ENCODE measurements around the gene TEX52. TPM values are rescaled to one million over a fixed set of nuclear protein-coding genes. Genes with fewer than 3 reads are reported as not detected.

The TEX52 gene
- total and polyA plus RNA-seq, 8 donors = not detected

DNA sequence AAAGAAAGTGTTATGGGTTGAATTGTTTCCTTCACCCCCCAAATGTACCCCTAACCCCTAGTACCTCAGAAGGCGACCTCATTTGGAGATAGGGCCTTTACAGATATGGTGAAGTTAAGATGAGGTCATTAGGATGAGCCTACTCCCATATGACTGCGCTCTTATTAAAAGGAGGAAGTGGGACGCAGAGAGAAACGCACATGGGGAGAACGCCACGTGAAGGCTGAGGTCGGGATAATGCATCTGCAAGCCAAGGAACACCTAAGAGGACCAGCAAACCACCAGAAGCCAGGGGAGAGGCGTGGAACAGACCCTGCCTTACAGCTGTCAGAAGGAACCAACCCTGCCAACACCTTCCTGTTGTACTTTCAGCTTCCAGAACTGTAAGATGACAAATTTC lies 20.3 kb downstream of the TEX52 start:
- DNase-seq = no peak
- no peaks in the 10 kb centered on the region for H3K9me3 ChIP-seq
- H3K4me1 ChIP-seq = peaks cover 9 to 19% (median 12%) of the 10 kb centered on the region in 4 donors
- H3K36me3 ChIP-seq = peaks cover 0 to 34% (median 23%) of the 10 kb centered on the region in 4 donors
- H3K27me3 ChIP-seq = peaks cover 0 to 6% (median 0%) of the 10 kb centered on the region in 3 donors
- intact Hi-C loops (cut with DNase I; ENCODE audit: low total_unique reads) = no loop called here
- no peak for TF ChIP-seq POLR2AphosphoS5 (IDR thresholded peaks at IDR 0.05)
- TF ChIP-seq POLR2A (IDR thresholded peaks at IDR 0.05) = no peak
- no peak for TF ChIP-seq EP300 (IDR thresholded peaks at IDR 0.05)
- TF ChIP-seq, protein P1, sequence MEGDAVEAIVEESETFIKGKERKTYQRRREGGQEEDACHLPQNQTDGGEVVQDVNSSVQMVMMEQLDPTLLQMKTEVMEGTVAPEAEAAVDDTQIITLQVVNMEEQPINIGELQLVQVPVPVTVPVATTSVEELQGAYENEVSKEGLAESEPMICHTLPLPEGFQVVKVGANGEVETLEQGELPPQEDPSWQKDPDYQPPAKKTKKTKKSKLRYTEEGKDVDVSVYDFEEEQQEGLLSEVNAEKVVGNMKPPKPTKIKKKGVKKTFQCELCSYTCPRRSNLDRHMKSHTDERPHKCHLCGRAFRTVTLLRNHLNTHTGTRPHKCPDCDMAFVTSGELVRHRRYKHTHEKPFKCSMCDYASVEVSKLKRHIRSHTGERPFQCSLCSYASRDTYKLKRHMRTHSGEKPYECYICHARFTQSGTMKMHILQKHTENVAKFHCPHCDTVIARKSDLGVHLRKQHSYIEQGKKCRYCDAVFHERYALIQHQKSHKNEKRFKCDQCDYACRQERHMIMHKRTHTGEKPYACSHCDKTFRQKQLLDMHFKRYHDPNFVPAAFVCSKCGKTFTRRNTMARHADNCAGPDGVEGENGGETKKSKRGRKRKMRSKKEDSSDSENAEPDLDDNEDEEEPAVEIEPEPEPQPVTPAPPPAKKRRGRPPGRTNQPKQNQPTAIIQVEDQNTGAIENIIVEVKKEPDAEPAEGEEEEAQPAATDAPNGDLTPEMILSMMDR (IDR thresholded peaks at IDR 0.05) = no peak
- no peak overlapping the region for H3K27ac ChIP-seq
- H3K4me3 ChIP-seq = no peak overlapping the region
- 80 to 97% (median 85%) methylated on average over 8 of the region's 8 CpGs for whole genome bisulfite sequencing, 5 donors

GRCh38 chr12:2835691-2836403 lies 21.0 kb downstream of the TEX52 start:
- peaks cover 0 to 35% (median 27%) of the 10 kb centered on the region in 4 donors for H3K36me3 ChIP-seq
- no peak overlapping the region for H3K4me3 ChIP-seq
- DNase-seq = no peak
- intact Hi-C loops (cut with DNase I; ENCODE audit: low total_unique reads) = no loop called here
- H3K9me3 ChIP-seq = no peaks in the 10 kb centered on the region
- no peak for TF ChIP-seq EP300 (IDR thresholded peaks at IDR 0.05)
- TF ChIP-seq, protein P1 (IDR thresholded peaks at IDR 0.05) = no peak
- TF ChIP-seq POLR2AphosphoS5 (IDR thresholded peaks at IDR 0.05) = no peak
- TF ChIP-seq POLR2A (IDR thresholded peaks at IDR 0.05) = no peak
- 53 to 71% (median 65%) methylated on average over 4 of the region's 4 CpGs for WGBS, 5 donors
- peaks cover 9 to 19% (median 12%) of the 10 kb centered on the region in 4 donors for H3K4me1 ChIP-seq
- H3K27me3 ChIP-seq = peaks cover 0 to 6% (median 0%) of the 10 kb centered on the region in 3 donors
- H3K27ac ChIP-seq = no peak overlapping the region

- peaks cover 0 to 6% (median 0%) of the 10 kb centered on the region in 3 donors for H3K27me3 ChIP-seq
- peaks cover 0 to 43% (median 36%) of the 10 kb centered on the region in 4 donors for H3K36me3 ChIP-seq
- intact Hi-C loops (cut with DNase I; ENCODE audit: low total_unique reads) = no loop called here
- H3K9me3 ChIP-seq = no peaks in the 10 kb centered on the region
- 9 to 18% (median 13%) methylated on average over 28 to 32 of the region's 32 CpGs for WGBS, 5 donors
- peak within 1 kb of the TSS; percentile 12 to 28 (median 22) for H3K4me3 ChIP-seq
- no peak for TF ChIP-seq POLR2A (IDR thresholded peaks at IDR 0.05)
- H3K27ac ChIP-seq = peak within 1 kb of the TSS in 2 of 5 donors; percentile 8 to 26
- peak in 1 of 2 donors; percentile 91 for DNase-seq
- H3K4me1 ChIP-seq = peaks cover 9 to 19% (median 12%) of the 10 kb centered on the region in 4 donors
These were observed 22.0 kb downstream of the TEX52 start, which contains the start of gene NRIP2 for GRCh38 chr12:2834581-2835491. Gene NRIP2, minus strand, starts transcription at chr12:2835035. Its CDS starts 52 bp downstream, at chr12:2834983.

DNA sequence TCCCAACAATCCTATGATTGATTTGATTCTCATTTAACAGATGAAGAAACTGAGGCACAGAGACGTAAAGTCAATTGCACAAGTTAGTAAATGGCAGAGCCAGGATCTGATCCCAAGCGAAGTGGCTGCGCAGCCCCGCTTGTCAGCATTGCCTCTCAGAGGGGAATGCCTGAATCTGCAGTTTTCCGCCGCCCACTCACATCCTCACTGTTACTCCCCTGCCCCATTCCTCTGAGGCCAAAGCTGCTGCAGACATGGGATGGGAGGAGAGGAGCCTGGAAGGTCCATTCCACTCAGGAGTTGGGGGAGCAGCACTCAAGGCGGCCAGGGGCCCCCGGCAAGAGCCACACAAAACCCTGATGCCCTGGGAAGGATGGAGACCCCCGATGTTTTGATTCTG lies 23.0 kb downstream of the TEX52 start:
- peaks cover 0 to 45% (median 43%) of the 10 kb centered on the region in 4 donors for H3K36me3 ChIP-seq
- WGBS, 5 donors = 72 to 85% (median 79%) methylated on average over 9 of the region's 9 CpGs
- H3K4me3 ChIP-seq = peak overlapping the region in 1 of 4 donors; percentile 25
- peaks cover 9 to 19% (median 12%) of the 10 kb centered on the region in 4 donors for H3K4me1 ChIP-seq
- intact Hi-C loops (cut with DNase I; ENCODE audit: low total_unique reads) = no loop called here
- H3K27ac ChIP-seq = no peak overlapping the region
- no peak for TF ChIP-seq EP300 (IDR thresholded peaks at IDR 0.05)
- H3K9me3 ChIP-seq = no peaks in the 10 kb centered on the region
- peaks cover 0 to 6% (median 0%) of the 10 kb centered on the region in 3 donors for H3K27me3 ChIP-seq
- DNase-seq = peak in 1 of 2 donors; percentile 56

- peaks cover 0 to 47% (median 44%) of the 10 kb centered on the region in 4 donors for H3K36me3 ChIP-seq
- TF ChIP-seq, protein P1 (IDR thresholded peaks at IDR 0.05) = no peak
- TF ChIP-seq EP300 (IDR thresholded peaks at IDR 0.05) (no peak), POLR2AphosphoS5 (IDR thresholded peaks at IDR 0.05) (no peak), POLR2A (IDR thresholded peaks at IDR 0.05) (no peak)
- intact Hi-C loops (cut with DNase I; ENCODE audit: low total_unique reads) = no loop called here
- DNase-seq = no peak
- no peak overlapping the region for H3K4me3 ChIP-seq
- peaks cover 0 to 6% (median 0%) of the 10 kb centered on the region in 3 donors for H3K27me3 ChIP-seq
- no peaks in the 10 kb centered on the region for H3K9me3 ChIP-seq
- peaks cover 9 to 19% (median 12%) of the 10 kb centered on the region in 4 donors for H3K4me1 ChIP-seq
- WGBS, 5 donors = 42 to 66% (median 60%) methylated on average over 5 of the region's 5 CpGs
- H3K27ac ChIP-seq = no peak overlapping the region
These were observed 23.5 kb downstream of the TEX52 start for GRCh38 chr12:2833327-2833726.
